Progenitor cell of endocrine pancreas (in vitro differentiated cells): ENCODE data around the gene ENO2. TPM values are rescaled to one million over a fixed set of nuclear protein-coding genes. Genes with fewer than 3 reads are reported as not detected.

ENCODE experiments used
- DNase-seq: peaks from one replicate; pipeline ENCODE4 v3.0.0; 2021; ENCODE audit warnings: low spot score; ENCODE audit not compliant: unreplicated experiment
- H3K27ac Mint-ChIP-seq: 2 replicates; pipeline ENCODE4 v1.8.0; 2021; ENCODE audit warnings: mild to moderate bottlenecking, moderate library complexity, mixed read lengths
- H3K27me3 Mint-ChIP-seq: 2 replicates; pipeline ENCODE4 v1.8.0; 2021; ENCODE audit warnings: mixed read lengths
- H3K36me3 Mint-ChIP-seq: 2 replicates; pipeline ENCODE4 v1.8.0; 2022; ENCODE audit warnings: mixed read lengths; ENCODE audit not compliant: insufficient read depth
- H3K4me1 Mint-ChIP-seq: 2 replicates; pipeline ENCODE4 v1.8.0; 2021; ENCODE audit warnings: low read depth, mixed read lengths
- H3K4me3 Mint-ChIP-seq: 2 replicates; pipeline ENCODE4 v1.8.0; 2021; ENCODE audit warnings: low read depth, mild to moderate bottlenecking, moderate library complexity, mixed read lengths
- H3K9me3 Mint-ChIP-seq: 2 replicates; pipeline ENCODE4 v1.8.0; 2021; ENCODE audit warnings: low read depth, mixed read lengths
- total RNA-seq: library from RNA; stranded (reverse); gene quantifications from 2 replicates; pipeline ENCODE4 v1.2.1, GENCODE V29; 2021
- TF ChIP-seq, protein P1 (sequence below): fragments of 200-600 bp; sonication (generic); IDR thresholded peaks from one replicate; pipeline ENCODE4 v1.5.0; 2021; ENCODE audit warnings: antibody characterized with exemption, mild to moderate bottlenecking; ENCODE audit not compliant: unreplicated experiment

ENO2 gene
- total RNA-seq, 1 donor from 2014 or later = 77.9 TPM

DNA sequence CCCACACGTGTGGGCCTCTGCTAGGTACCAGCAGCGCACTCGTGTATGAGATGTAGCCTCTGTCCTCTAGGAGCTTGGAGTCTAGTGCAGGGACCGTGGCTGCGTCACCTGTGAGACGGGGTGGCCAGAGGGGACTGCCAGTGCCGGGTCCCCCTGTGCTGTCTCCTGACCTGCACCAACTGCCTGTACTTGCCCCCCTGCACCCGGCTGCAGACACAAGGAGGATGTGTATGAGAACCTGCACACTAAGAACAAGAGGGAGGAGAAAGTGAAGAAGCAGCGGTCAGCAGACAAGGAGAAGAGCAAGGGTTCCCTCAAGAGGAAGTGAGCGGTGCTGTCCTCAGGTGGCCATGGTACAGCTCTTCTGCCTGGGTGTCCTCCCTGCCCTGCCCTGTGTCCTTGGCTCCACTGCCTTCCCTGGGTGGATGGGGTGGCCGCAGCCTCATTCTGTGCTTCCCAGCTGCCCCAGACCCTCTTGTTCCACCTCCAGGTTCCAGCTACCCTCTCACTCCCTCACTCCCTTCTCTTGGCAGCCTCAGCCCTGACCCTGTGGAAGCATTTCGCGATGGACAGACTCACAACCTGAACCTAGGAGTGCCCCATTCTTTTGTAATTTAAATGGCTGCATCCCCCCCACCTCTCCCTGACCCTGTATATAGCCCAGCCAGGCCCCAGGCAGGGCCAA is 46.4 kb downstream of the ENO2 start:
- H3K27ac Mint-ChIP-seq = peak overlapping the region; percentile 99
- no peak for DNase-seq
- no peaks in the 10 kb centered on the region for H3K27me3 Mint-ChIP-seq
- TF ChIP-seq, protein P1, sequence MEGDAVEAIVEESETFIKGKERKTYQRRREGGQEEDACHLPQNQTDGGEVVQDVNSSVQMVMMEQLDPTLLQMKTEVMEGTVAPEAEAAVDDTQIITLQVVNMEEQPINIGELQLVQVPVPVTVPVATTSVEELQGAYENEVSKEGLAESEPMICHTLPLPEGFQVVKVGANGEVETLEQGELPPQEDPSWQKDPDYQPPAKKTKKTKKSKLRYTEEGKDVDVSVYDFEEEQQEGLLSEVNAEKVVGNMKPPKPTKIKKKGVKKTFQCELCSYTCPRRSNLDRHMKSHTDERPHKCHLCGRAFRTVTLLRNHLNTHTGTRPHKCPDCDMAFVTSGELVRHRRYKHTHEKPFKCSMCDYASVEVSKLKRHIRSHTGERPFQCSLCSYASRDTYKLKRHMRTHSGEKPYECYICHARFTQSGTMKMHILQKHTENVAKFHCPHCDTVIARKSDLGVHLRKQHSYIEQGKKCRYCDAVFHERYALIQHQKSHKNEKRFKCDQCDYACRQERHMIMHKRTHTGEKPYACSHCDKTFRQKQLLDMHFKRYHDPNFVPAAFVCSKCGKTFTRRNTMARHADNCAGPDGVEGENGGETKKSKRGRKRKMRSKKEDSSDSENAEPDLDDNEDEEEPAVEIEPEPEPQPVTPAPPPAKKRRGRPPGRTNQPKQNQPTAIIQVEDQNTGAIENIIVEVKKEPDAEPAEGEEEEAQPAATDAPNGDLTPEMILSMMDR = no peak
- peak overlapping the region; percentile 37 for H3K4me3 Mint-ChIP-seq
- peaks cover 35% of the 10 kb centered on the region for H3K4me1 Mint-ChIP-seq
- peaks cover 19% of the 10 kb centered on the region for H3K36me3 Mint-ChIP-seq
- H3K9me3 Mint-ChIP-seq = no peaks in the 10 kb centered on the region

DNA sequence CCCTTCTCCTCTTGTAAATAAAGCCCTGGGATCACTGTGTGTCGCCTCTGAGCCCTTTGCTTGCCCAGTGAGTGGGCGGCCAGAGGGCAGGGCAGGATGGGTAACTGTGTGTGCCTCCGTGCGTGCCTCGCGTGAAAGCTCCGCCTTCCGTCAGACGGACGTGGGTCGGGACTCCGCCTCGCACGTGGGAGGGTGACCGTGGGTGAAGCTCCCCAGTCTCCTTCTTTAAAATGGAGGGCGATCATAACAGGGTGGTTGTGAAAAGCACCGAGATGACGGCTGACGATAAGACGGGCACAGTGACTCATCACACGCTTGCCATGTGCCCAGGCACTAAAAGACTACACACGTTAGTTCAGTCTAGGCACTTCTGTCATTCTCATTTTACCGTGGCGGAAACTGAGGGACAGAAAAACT is 46.9 kb downstream of the ENO2 start:
- no peaks in the 10 kb centered on the region for H3K9me3 Mint-ChIP-seq
- TF ChIP-seq, protein P1 = no peak
- H3K4me3 Mint-ChIP-seq = peak overlapping the region; percentile 97
- H3K4me1 Mint-ChIP-seq = peaks cover 38% of the 10 kb centered on the region
- peaks cover 21% of the 10 kb centered on the region for H3K36me3 Mint-ChIP-seq
- DNase-seq = no peak
- H3K27me3 Mint-ChIP-seq = no peaks in the 10 kb centered on the region
- H3K27ac Mint-ChIP-seq = peak overlapping the region; percentile 99

DNA sequence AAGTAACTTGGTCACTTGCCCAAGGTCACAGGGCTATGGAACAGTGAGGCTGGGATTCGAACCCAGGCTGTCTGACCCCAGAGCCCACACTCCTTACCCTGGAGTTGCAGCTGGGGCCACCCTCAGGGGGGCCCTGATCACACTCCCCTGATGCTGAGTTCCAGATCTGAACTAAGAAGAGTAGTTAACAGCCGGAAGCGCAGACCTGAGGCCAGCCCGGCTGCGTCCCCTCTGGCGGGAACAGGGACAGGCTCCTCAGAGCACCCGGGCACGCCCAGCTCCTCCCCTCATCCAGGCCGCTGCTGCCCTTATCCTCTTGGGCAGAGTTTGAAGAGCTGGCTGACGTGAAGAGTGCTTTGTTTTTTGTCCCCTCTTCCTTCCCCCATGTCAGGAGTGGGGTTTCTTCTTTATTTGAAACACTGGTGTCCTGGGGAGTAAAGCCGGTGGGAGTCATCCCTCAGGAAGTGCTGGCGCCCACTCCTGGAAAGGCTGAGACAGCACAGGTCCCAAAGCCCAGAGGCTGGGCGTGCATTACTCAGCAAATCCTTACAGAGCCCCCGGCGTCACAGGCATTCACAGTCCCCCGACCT is 47.4 kb downstream of the ENO2 start:
- H3K36me3 Mint-ChIP-seq = peaks cover 21% of the 10 kb centered on the region
- peaks cover 38% of the 10 kb centered on the region for H3K4me1 Mint-ChIP-seq
- no peaks in the 10 kb centered on the region for H3K27me3 Mint-ChIP-seq
- TF ChIP-seq, protein P1 = peak; percentile 69
- DNase-seq = peak; percentile 74
- no peaks in the 10 kb centered on the region for H3K9me3 Mint-ChIP-seq
- peak overlapping the region; percentile 99 for H3K27ac Mint-ChIP-seq
- H3K4me3 Mint-ChIP-seq = peak overlapping the region; percentile 97

DNA sequence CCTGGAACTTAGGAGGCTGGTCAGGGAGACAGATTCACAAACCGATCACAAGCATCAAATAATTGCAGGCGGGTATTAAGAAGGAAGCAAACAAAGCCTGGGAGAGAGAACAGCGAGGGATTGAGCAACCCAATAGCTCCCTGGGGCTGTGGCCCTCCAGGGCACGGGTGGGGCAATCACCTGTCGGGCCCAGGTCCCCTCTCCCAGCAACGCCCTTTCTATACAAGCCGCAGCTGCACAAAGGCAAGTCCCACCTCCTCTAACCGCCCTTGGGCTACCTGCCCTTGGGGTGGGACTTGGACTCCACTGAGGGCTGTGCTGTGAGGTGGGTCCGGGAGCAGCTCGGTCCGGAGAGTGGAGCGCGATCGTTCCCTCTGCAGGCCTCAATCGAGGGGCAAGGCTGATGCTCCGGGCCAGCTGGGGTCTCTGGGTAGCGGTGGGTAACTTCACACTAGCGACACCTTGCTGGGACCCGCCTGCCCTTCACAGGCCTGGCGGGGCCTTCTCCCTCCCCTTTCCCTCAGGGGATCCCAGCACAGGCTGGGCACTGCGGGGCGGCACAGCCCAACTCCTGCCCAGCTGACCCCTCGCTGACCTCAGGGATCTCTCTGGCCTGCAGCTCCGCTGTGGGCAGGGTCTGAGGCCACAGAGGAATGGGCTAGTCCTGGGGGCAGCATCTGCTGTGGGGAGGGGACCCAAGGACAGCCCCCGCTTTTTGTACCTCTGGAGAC is 48.1 kb downstream of the ENO2 start:
- Mint-ChIP-seq H3K4me1 (peaks cover 38% of the 10 kb centered on the region), H3K9me3 (no peaks in the 10 kb centered on the region), H3K27ac (peak overlapping the region; percentile 99), H3K36me3 (peaks cover 19% of the 10 kb centered on the region), H3K4me3 (peak overlapping the region; percentile 97), H3K27me3 (no peaks in the 10 kb centered on the region)
- DNase-seq = no peak
- TF ChIP-seq, protein P1 = no peak

DNA sequence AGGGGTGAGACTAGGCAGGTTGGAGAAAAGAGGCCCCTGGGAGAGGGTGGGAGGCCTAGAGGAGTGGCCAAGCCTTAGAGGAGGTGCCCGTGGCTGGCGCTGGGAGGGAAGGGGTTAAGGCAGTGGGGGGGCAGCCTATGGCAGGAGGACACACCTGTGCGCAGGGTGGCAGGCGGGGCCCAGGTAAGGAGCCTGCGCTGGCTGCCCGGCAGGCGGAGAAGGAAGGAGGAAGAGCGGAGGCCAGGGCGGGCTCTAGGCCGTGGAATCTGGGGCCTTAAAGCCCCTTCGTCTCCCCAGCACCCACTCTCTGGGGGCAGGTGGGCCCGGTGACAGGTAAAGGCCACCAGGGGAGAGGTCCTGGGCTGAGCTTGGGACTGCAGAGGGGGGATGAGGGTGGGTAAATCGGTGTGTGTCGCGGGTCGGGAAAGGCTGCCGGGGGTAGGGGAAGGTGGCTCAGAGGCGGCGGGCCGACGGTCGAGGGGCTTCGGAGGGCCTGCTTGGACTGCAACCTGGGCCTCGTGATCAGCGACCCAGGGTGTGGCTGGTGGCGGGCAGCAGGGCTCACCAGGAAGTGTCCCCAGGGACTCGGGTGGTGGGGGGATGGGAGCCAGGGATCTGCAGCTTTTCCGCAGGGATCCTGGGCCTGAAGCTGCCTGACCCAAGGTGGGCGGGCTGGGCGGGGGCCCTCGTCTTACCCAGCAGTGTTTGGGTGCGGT is 48.8 kb downstream of the ENO2 start:
- Mint-ChIP-seq H3K27me3 (no peaks in the 10 kb centered on the region), H3K9me3 (no peaks in the 10 kb centered on the region), H3K4me1 (peaks cover 40% of the 10 kb centered on the region), H3K4me3 (peak overlapping the region; percentile 97), H3K36me3 (peaks cover 23% of the 10 kb centered on the region), H3K27ac (peak overlapping the region; percentile 99)
- TF ChIP-seq, protein P1 = peak; percentile 33
- peak; percentile 96 for DNase-seq
